GM18907 (cell line): ENCODE results near the gene B3GALT6.

Experiments
- ATAC-seq: cut with Tn5 transposase; IDR thresholded peaks from one replicate; pipeline ENCODE4 v1.9.1; 2021; ENCODE audit warnings: mild to moderate bottlenecking, moderate library complexity; ENCODE audit not compliant: unreplicated experiment

The B3GALT6 gene

GRCh38 chr1:1281533-1282321, 49.7 kb downstream of the B3GALT6 start:
- no peak for ATAC-seq

- no peak for ATAC-seq
These were observed 51.0 kb downstream of the B3GALT6 start for GRCh38 chr1:1282998-1283397.

GRCh38 chr1:1283821-1284220, 51.8 kb downstream of the B3GALT6 start:
- ATAC-seq, result no peak
